ENCODE data around the gene HIPK1.

The HIPK1 gene

DNA sequence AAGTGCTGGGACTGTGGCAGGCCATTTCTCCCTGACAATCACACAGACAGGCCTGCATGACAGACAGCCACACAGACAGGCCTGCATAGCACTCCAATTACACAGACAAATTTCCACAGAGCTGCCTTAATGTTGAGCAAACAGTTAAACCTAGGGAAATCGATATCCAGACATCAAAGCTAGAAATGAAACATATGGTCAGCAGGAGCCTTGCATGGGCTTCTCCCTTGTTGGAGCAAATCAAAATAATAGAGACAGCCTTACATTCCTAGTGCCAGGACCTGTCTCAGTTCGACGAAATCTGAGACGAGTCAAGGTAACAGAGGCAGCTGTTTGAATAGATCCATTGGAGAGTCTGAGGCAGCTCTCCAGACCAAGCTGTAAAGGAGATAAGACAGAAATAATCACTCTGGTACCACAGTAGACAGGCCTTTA is 92.6 kb downstream of the HIPK1 start:
- FAIRE-seq = no peak

DNA sequence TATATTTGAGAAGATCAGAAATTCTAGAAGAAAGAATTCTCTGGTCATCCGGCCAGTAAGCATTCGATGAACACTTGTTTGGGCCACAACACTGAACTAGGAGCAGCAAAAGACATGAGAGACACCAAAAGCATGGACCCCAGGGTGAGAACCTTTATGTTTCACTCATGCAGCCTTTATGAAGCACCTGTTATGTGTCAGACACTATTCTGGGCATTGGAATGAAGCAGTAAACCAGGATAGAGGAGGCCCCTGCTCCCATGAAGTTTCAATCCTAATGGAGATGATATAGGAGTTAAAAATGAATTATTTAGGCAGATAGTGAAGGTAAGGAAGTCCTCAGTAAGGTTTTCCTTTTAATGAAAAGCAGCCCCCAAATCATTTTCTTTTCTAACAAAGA is 93.8 kb downstream of the HIPK1 start:
- FAIRE-seq = no peak

DNA sequence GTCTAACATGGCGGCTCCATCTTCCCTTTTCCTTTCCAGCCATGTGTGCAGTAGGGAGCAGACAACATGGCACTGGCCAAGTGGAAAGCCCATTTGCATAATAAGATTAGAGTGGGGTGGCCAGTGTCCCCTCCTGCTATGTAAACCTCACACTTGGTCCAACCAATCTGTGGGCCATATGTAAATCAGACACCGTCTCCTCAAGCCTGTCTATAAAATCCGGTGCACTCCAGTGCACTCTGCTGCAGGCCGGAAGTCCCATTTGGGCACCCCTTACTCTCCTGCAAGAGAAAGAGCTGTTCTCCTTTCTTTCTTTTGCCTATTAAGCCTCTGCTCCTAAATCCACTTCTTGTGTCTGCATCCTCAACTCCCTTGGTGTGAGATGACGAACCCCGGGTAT is 94.3 kb downstream of the HIPK1 start:
- FAIRE-seq = no peak

DNA sequence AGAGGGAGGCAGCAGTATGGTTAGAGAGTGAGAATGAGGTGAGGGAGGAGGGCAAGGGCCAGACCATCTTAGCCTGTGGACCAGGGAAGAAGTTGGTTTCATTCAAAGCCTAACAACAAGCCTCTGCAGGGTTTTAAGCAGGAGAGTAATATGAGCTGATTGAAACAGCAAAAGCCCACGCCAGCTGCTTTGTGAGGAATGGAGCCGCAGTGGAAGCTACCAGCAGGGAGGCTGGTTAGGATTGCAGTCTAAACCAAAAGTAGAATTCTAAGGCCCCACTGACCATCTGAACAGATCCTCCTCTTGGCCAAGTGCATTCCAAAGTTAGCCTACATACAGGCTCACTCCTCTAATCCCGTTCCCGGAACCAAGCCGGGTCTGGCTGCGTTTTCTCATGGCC is 94.9 kb downstream of the HIPK1 start:
- no peak for FAIRE-seq

DNA sequence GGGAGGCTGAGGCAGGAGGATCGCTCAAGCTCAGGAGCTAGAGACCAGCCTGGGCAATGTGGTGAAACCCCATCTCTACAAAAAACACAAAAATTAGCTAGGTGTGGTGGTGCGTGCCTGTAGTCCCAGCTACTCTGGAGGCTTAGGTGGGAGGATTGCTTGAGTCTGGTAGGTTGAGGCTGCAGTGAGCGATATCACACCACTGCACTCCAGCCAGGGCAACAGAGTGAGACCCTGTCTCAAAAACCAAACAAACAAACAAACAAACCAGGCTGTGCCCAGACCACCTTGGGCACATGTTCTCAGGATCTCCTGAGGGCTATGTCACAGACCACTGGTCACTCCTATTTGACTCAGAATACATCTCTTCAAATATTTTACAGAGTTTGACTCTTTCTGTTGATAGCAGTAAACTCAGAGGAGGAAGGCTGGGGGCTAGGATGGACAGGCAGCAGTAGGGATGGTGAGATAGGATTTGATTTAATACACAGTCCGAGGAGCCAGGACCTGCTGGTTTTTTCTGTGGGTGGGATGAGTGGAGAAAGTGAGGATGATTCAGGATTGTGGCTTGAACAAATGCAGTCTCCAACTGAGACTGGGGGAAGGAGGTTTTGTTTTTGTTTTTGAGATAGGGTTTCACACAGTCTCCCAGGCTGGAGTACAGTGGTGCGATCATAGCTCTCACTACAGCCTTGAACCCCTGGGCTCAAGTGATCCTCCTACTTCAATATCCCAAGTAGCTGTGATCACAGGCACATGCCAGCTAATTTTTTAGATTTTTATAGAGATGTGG is 96.7 kb downstream of the HIPK1 start:
- FAIRE-seq = no peak

DNA sequence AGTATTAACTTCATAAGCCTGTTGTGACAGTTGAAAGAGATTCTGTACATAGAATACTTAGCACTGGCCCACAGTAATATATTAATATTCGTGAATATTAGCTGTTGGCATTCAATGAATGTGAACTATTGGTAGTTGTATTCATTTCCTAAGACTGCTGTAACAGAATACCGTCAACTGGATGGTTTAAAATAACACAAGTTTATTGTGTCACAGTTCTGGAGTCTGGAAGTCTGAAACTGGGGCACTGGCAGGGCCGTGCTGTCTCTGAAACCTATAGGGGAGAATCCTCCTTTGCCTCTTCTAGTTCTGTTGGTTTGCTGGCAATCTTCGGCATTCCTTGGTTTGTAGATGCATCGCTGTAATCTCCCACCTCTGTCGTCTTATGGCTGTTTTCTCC is 97.7 kb downstream of the HIPK1 start:
- FAIRE-seq = no peak
